Uterus (tissue), 2 donors: Measurements from ENCODE around the gene BHLHA9.

Experiments used
- CTCF ChIP-seq, 4 experiments: fragments of 200-600 bp in 2 of 4; fragments of 450-650 bp in 2 of 4; sonication (generic) in 2 of 4; IDR thresholded peaks; one replicate each; pipeline ENCODE4 v1.5.1; 2016 to 2019; ENCODE audit warnings: antibody characterized with exemption in 4 of 4, mild to moderate bottlenecking in 2 of 4, moderate library complexity in 1 of 4
- POLR2A ChIP-seq, 2 donors: fragments of 450-650 bp; IDR thresholded peaks; one replicate each; pipeline ENCODE4 v1.6.1; 2016; ENCODE audit warnings: antibody characterized with exemption in 2 of 2, mild to moderate bottlenecking in 1 of 2, moderate library complexity in 1 of 2

GRCh38 chr17:1267471-1267943, 2.7 kb upstream of the BHLHA9 start:
- TF ChIP-seq POLR2A (IDR thresholded peaks at IDR 0.05) (no peak), CTCF (IDR thresholded peaks at IDR 0.05) (no peak)
